OCI-LY7 (cell line): ENCODE results near the gene SH3PXD2A. TPM values are rescaled to one million over a fixed set of nuclear protein-coding genes. Genes with fewer than 3 reads are reported as not detected.

Experiments
- BruUV-seq: library from RNA; stranded (reverse); fragments of 400-500 nt; replicated peaks from 2 replicates; lab custom pipeline; 2021; lab: Mats Ljungman, UMichigan
- CTCF ChIA-PET: fragments of 300-600 bp; sonication (Branson Sonifier 250); formaldehyde crosslinking; loops from one replicate; lab custom pipeline; 2022; ENCODE audit warnings: antibody characterized with exemption; ENCODE audit not compliant: unreplicated experiment; lab: Charles Lee
- POLR2A ChIA-PET: fragments of 300-600 bp; sonication (Branson Sonifier 250); formaldehyde crosslinking; loops from one replicate; lab custom pipeline; 2022; ENCODE audit warnings: antibody characterized with exemption; lab: Charles Lee
- DNase-seq: peaks from one replicate; pipeline ENCODE4 v3.0.0-alpha.2; 2015; ENCODE audit warnings: low spot score
- H2AFZ ChIP-seq: fragments of 200-600 bp; sonication (generic), shearing (Covaris generic); 2 replicates; pipeline ENCODE4 v1.6.1; 2014; ENCODE audit warnings: mild to moderate bottlenecking, antibody characterized with exemption, low read length, moderate library complexity
- H3K27ac ChIP-seq: fragments of 200-600 bp; sonication (generic); 2 replicates; pipeline ENCODE4 v1.5.1; 2014; ENCODE audit warnings: mixed run types, low read depth, mild to moderate bottlenecking, moderate library complexity, low read length, inconsistent platforms; ENCODE audit not compliant: poor library complexity, severe bottlenecking
- H3K36me3 ChIP-seq: fragments of 200-600 bp; sonication (generic); 2 replicates; pipeline ENCODE4 v1.6.1; 2014; ENCODE audit warnings: mild to moderate bottlenecking, antibody characterized with exemption, low read length, moderate library complexity, mixed read lengths; ENCODE audit not compliant: insufficient read depth
- H3K4me1 ChIP-seq: fragments of 200-600 bp; sonication (generic); 2 replicates; pipeline ENCODE4 v1.5.1; 2014; ENCODE audit warnings: mild to moderate bottlenecking, low read length; ENCODE audit not compliant: insufficient read depth, poor library complexity, severe bottlenecking
- H3K4me2 ChIP-seq: fragments of 200-600 bp; sonication (generic); 2 replicates; pipeline ENCODE4 v1.6.1; 2014; ENCODE audit warnings: mild to moderate bottlenecking, low read length
- H3K4me3 ChIP-seq: fragments of 200-600 bp; sonication (generic); 2 replicates; pipeline ENCODE4 v1.5.1; 2014; ENCODE audit warnings: mild to moderate bottlenecking, low read depth, low read length; ENCODE audit not compliant: poor library complexity, severe bottlenecking
- H3K79me2 ChIP-seq: fragments of 200-600 bp; sonication (generic); 2 replicates; pipeline ENCODE4 v1.6.1; 2016; ENCODE audit warnings: low read depth, mild to moderate bottlenecking, low read length, moderate library complexity, mixed read lengths; ENCODE audit not compliant: insufficient read depth
- H3K9me2 ChIP-seq: fragments of 200-600 bp; sonication (generic); 2 replicates; pipeline ENCODE4 v1.6.1; 2016; ENCODE audit warnings: mild to moderate bottlenecking, low read length, mixed read lengths; ENCODE audit not compliant: insufficient read depth
- H3K9me3 ChIP-seq: fragments of 200-600 bp; sonication (generic); 2 replicates; pipeline ENCODE4 v1.6.1; 2014; ENCODE audit warnings: mild to moderate bottlenecking, mixed run types, low read length, mixed read lengths
- H4K20me1 ChIP-seq: fragments of 200-600 bp; sonication (generic); 2 replicates; pipeline ENCODE4 v1.6.1; 2014; ENCODE audit warnings: mild to moderate bottlenecking, antibody characterized with exemption, low read length, moderate library complexity, mixed read lengths; ENCODE audit not compliant: insufficient read depth
- EZH2phosphoT487 ChIP-seq: fragments of 200-600 bp; sonication (generic); IDR thresholded peaks from 2 replicates; pipeline ENCODE4 v1.6.1; 2018; ENCODE audit warnings: low read depth, borderline replicate concordance, mild to moderate bottlenecking, mixed run types, antibody characterized with exemption, low read length, moderate library complexity, mixed read lengths
- intact Hi-C: fragments of 100-400 bp; cut with micrococcal nuclease; formaldehyde crosslinking; loops from one replicate; pipeline ENCODE4 v1.10.0; 2022; ENCODE audit not compliant: unreplicated experiment
- total RNA-seq, 2 experiments: library from RNA; depleted of rRNA in 1 of 2; stranded (reverse); fragments of >200 nt in 1 of 2; shearing (Covaris generic) in 1 of 2; gene quantifications; 2 replicates each; pipeline ENCODE4 v1.2.3, GENCODE V29; 2014 to 2022
- TF ChIP-seq, protein P1 (sequence below): fragments of 200-600 bp; sonication (generic); conservative IDR thresholded peaks from 2 replicates; pipeline ENCODE4 v1.5.1; 2014; ENCODE audit warnings: mild to moderate bottlenecking, antibody characterized with exemption, low read length, moderate library complexity, mixed read lengths

SH3PXD2A gene
- total RNA-seq, 2 experiments from 2014 or later, result 0.85 to 5.9 TPM

DNA sequence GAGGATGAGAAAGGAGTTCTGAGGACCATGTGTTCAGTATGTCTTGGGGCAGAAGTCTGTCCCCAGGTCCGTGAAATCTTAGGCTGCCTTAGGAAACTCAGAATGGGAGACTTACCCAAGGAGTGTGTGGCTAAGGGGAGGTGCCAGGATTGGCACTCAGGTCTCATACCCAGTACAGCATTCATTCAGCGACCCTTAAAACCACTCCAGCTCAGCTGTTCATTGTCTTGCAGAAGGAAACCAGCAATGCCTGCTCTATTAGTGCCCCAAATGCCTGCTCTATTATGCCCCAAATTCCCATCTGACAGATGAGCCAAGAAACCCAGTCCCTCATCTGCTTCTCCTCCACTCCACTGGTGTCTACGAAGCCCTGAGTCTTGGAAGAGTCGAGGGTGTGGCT is 214.1 kb downstream of the SH3PXD2A start:
- POLR2A ChIA-PET, result no interaction called here
- DNase-seq, result no peak
- H2AFZ ChIP-seq, result no peak overlapping the region
- no peak overlapping the region for H3K4me2 ChIP-seq
- no peaks in the 10 kb centered on the region for H3K36me3 ChIP-seq
- BruUV-seq, result no TSS peak
- intact Hi-C loops, result no loop called here
- CTCF ChIA-PET, result no interaction called here
- H3K79me2 ChIP-seq, result no peaks in the 10 kb centered on the region
- no peak overlapping the region for H3K4me3 ChIP-seq
- no peak overlapping the region for H3K27ac ChIP-seq
- TF ChIP-seq EZH2phosphoT487, result no peak
- TF ChIP-seq, protein P1, sequence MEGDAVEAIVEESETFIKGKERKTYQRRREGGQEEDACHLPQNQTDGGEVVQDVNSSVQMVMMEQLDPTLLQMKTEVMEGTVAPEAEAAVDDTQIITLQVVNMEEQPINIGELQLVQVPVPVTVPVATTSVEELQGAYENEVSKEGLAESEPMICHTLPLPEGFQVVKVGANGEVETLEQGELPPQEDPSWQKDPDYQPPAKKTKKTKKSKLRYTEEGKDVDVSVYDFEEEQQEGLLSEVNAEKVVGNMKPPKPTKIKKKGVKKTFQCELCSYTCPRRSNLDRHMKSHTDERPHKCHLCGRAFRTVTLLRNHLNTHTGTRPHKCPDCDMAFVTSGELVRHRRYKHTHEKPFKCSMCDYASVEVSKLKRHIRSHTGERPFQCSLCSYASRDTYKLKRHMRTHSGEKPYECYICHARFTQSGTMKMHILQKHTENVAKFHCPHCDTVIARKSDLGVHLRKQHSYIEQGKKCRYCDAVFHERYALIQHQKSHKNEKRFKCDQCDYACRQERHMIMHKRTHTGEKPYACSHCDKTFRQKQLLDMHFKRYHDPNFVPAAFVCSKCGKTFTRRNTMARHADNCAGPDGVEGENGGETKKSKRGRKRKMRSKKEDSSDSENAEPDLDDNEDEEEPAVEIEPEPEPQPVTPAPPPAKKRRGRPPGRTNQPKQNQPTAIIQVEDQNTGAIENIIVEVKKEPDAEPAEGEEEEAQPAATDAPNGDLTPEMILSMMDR, result no peak
- H3K9me2 ChIP-seq, result no peaks in the 10 kb centered on the region
- H3K9me3 ChIP-seq, result no peaks in the 10 kb centered on the region
- H3K4me1 ChIP-seq, result no peaks in the 10 kb centered on the region
- H4K20me1 ChIP-seq, result no peaks in the 10 kb centered on the region

DNA sequence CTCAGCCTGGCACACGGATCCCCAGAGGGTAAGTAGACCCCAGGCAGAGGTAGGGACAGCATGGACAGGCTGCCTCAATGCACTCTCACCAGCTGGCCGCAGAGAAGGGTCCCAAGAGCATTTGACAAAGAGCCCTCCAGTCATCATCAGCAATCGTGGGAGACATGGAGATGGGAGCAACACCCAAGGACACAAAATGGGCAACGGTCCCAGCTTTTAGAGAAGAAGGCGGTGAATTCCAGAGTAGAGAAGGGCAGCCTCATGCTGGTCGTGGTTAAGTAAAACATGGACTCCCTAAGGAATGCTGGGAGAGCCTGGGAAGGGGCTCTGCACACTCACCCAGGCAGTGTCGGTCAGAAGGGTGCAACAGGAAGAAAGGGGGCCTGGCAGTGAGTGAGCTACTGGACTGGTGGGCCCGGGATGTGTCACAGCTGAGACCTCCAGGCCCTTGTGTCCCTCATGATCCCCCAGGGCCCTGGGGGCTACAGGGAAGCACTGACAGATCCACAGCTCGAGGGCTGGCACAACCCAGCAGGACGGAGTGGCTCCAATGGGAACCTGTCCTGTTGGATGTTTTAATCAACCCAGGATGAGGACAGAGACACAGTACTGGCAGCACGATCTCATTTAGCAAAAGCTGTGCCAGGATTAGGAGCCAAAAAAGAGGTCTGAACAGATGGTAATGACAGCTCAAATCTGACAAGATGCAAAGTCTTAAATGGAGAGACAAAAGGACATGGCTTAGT is 214.8 kb downstream of the SH3PXD2A start:
- H3K9me2 ChIP-seq, result no peaks in the 10 kb centered on the region
- BruUV-seq, result no TSS peak
- POLR2A ChIA-PET, result no interaction called here
- TF ChIP-seq, protein P1, result no peak
- no peak for TF ChIP-seq EZH2phosphoT487
- H3K27ac ChIP-seq, result no peak overlapping the region
- no peaks in the 10 kb centered on the region for H3K36me3 ChIP-seq
- H3K4me3 ChIP-seq, result no peak overlapping the region
- CTCF ChIA-PET, result no interaction called here
- H3K79me2 ChIP-seq, result no peaks in the 10 kb centered on the region
- no peak overlapping the region for H2AFZ ChIP-seq
- intact Hi-C loops, result no loop called here
- H3K4me2 ChIP-seq, result no peak overlapping the region
- no peak for DNase-seq
- no peaks in the 10 kb centered on the region for H3K9me3 ChIP-seq
- H4K20me1 ChIP-seq, result no peaks in the 10 kb centered on the region
- no peaks in the 10 kb centered on the region for H3K4me1 ChIP-seq

DNA sequence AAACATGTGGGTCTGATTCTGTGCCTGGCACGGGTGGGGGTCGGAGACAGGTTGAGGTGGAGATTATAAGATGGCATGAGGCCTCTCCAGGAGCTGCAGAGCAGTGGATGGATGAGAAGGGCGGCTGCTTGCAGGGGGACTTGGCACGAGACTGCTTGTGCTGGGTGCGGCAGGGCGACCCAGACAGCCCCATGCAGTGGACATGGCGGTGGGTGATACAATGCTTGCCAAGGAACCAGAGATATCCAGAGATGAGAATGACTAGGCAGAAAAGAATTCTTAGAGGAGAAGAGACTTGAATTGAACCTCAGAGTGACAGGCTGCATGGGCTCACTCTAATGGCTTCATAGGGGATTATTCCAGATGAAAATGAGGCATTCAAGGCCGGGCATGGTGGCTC is 216.4 kb downstream of the SH3PXD2A start:
- Histone ChIP-seq H3K4me1 (no peaks in the 10 kb centered on the region), H3K4me2 (no peak overlapping the region), H4K20me1 (no peaks in the 10 kb centered on the region), H3K9me2 (no peaks in the 10 kb centered on the region), H3K79me2 (no peaks in the 10 kb centered on the region), H3K4me3 (no peak overlapping the region), H2AFZ (no peak overlapping the region), H3K9me3 (no peaks in the 10 kb centered on the region), H3K27ac (no peak overlapping the region), H3K36me3 (no peaks in the 10 kb centered on the region)
- CTCF ChIA-PET, result no interaction called here
- DNase-seq, result no peak
- POLR2A ChIA-PET, result interaction anchor here (0.7 kb wide), 1 partner anchor 464 kb away, joined by 3 read pairs; no protein-coding TSS in a partner anchor
- no TSS peak for BruUV-seq
- intact Hi-C loops, result no loop called here
- TF ChIP-seq, protein P1, result no peak
- TF ChIP-seq EZH2phosphoT487, result no peak
